ENCODE data around the gene LONRF2. TPM values are rescaled to one million over a fixed set of nuclear protein-coding genes. Genes with fewer than 3 reads are reported as not detected.

LONRF2 gene
- total RNA-seq, 1 experiment from 2014 or later = 1.6 TPM

- H3K4me2 ChIP-seq (ENCODE audit: low read length) = no peak overlapping the region
- H3K27ac ChIP-seq (ENCODE audit: low read depth, low read length) = no peak overlapping the region
- H3K4me1 ChIP-seq (ENCODE audit: control insufficient read depth in 1 of 2, insufficient read depth in 2 of 2, low read length in 2 of 2) = no peaks in the 10 kb centered on the region
- no peak overlapping the region for H3K9ac ChIP-seq (ENCODE audit: low read length)
- H3K4me3 ChIP-seq (replicated peaks in 1 of 2; ENCODE audit: low read depth in 1 of 2, low read length in 2 of 2) = no peak overlapping the region
- DNase-seq (ENCODE audit: low read depth, low spot score) (no peak), ATAC-seq (no peak)
- H4K20me1 ChIP-seq (ENCODE audit: insufficient read depth) = no peaks in the 10 kb centered on the region
- H3K9me3 ChIP-seq (ENCODE audit: control insufficient read depth in 1 of 2, insufficient read depth in 1 of 2, low read depth in 1 of 2, low read length in 2 of 2) = no peaks in the 10 kb centered on the region
- CTCF ChIA-PET = no interaction called here
- H3K27me3 ChIP-seq (ENCODE audit: insufficient read depth, low read length) = peaks cover 29% of the 10 kb centered on the region
- TF ChIP-seq POLR2A (IDR thresholded peaks at IDR 0.05; ENCODE audit: borderline replicate concordance, extremely low read depth, insufficient read depth, insufficient read length) (no peak), EZH2 (IDR thresholded peaks at IDR 0.05) (no peak), CBX3 (IDR thresholded peaks at IDR 0.05; ENCODE audit: low read depth) (no peak), SP1 (IDR thresholded peaks at IDR 0.05; ENCODE audit: low read depth) (no peak), ZNF274 (IDR thresholded peaks at IDR 0.05; ENCODE audit: low read depth, low read length) (no peak)
- TF ChIP-seq, protein P1, sequence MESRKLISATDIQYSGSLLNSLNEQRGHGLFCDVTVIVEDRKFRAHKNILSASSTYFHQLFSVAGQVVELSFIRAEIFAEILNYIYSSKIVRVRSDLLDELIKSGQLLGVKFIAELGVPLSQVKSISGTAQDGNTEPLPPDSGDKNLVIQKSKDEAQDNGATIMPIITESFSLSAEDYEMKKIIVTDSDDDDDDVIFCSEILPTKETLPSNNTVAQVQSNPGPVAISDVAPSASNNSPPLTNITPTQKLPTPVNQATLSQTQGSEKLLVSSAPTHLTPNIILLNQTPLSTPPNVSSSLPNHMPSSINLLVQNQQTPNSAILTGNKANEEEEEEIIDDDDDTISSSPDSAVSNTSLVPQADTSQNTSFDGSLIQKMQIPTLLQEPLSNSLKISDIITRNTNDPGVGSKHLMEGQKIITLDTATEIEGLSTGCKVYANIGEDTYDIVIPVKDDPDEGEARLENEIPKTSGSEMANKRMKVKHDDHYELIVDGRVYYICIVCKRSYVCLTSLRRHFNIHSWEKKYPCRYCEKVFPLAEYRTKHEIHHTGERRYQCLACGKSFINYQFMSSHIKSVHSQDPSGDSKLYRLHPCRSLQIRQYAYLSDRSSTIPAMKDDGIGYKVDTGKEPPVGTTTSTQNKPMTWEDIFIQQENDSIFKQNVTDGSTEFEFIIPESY (IDR thresholded peaks at IDR 0.05; ENCODE audit: extremely low read depth, insufficient replicate concordance, low read length) = no peak
- intact Hi-C loops (cut with micrococcal nuclease) = no loop called here
- BruUV-seq (replicated peaks) = no TSS peak
- RAD21 ChIA-PET (ENCODE audit: low non-redundant PET in 1 of 2, low total read pairs in 2 of 2, uncharacterized antibody in 2 of 2, unreplicated experiment in 2 of 2) = no interaction called here
- H3K36me3 ChIP-seq (ENCODE audit: control insufficient read depth in 1 of 2, insufficient read depth in 2 of 2, low read length in 2 of 2) = no peaks in the 10 kb centered on the region
- no peaks in the 10 kb centered on the region for H3K9me2 ChIP-seq (ENCODE audit: insufficient read depth)
- H3K79me2 ChIP-seq (ENCODE audit: insufficient read depth, low read length) = no peaks in the 10 kb centered on the region
- H2AFZ ChIP-seq (ENCODE audit: low read depth, low read length, poor library complexity, severe bottlenecking) = no peak overlapping the region
- POLR2A ChIA-PET = no interaction called here
Observed at GRCh38 chr2:100228415-100228814, 93.9 kb downstream of the LONRF2 start.

- H3K27me3 ChIP-seq (ENCODE audit: insufficient read depth, low read length) = peaks cover 36% of the 10 kb centered on the region
- TF ChIP-seq SP1 (IDR thresholded peaks at IDR 0.05; ENCODE audit: low read depth) = no peak
- TF ChIP-seq POLR2AphosphoS5 (IDR thresholded peaks at IDR 0.05; ENCODE audit: low read depth, low read length) = no peak
- H3K9me3 ChIP-seq (ENCODE audit: control insufficient read depth in 1 of 2, insufficient read depth in 1 of 2, low read depth in 1 of 2, low read length in 2 of 2) = no peaks in the 10 kb centered on the region
- BruUV-seq (replicated peaks) = no TSS peak
- H3K9ac ChIP-seq (ENCODE audit: low read length) = no peak overlapping the region
- H3K4me1 ChIP-seq (ENCODE audit: control insufficient read depth in 1 of 2, insufficient read depth in 2 of 2, low read length in 2 of 2) = no peaks in the 10 kb centered on the region
- no peak overlapping the region for H3K4me3 ChIP-seq (replicated peaks in 1 of 2; ENCODE audit: low read depth in 1 of 2, low read length in 2 of 2)
- POLR2A ChIA-PET = no interaction called here
- CTCF ChIA-PET = no interaction called here
- H3K9me2 ChIP-seq (ENCODE audit: insufficient read depth) = no peaks in the 10 kb centered on the region
- no peaks in the 10 kb centered on the region for H3K36me3 ChIP-seq (ENCODE audit: control insufficient read depth in 1 of 2, insufficient read depth in 2 of 2, low read length in 2 of 2)
- H3K4me2 ChIP-seq (ENCODE audit: low read length) = no peak overlapping the region
- intact Hi-C loops (cut with micrococcal nuclease) = no loop called here
- no peak for ATAC-seq
- RAD21 ChIA-PET (ENCODE audit: low non-redundant PET in 1 of 2, low total read pairs in 2 of 2, uncharacterized antibody in 2 of 2, unreplicated experiment in 2 of 2) = no interaction called here
- H2AFZ ChIP-seq (ENCODE audit: low read depth, low read length, poor library complexity, severe bottlenecking) = no peak overlapping the region
- no peak for DNase-seq (ENCODE audit: low read depth, low spot score)
- H3K79me2 ChIP-seq (ENCODE audit: insufficient read depth, low read length) = no peaks in the 10 kb centered on the region
- H3K27ac ChIP-seq (ENCODE audit: low read depth, low read length) = no peak overlapping the region
- H4K20me1 ChIP-seq (ENCODE audit: insufficient read depth) = no peaks in the 10 kb centered on the region
Observed at GRCh38 chr2:100224988-100225710, 97.2 kb downstream of the LONRF2 start.

All from HCT116 (cell line).